Measurements from ENCODE around the gene XYLT1.

DNA sequence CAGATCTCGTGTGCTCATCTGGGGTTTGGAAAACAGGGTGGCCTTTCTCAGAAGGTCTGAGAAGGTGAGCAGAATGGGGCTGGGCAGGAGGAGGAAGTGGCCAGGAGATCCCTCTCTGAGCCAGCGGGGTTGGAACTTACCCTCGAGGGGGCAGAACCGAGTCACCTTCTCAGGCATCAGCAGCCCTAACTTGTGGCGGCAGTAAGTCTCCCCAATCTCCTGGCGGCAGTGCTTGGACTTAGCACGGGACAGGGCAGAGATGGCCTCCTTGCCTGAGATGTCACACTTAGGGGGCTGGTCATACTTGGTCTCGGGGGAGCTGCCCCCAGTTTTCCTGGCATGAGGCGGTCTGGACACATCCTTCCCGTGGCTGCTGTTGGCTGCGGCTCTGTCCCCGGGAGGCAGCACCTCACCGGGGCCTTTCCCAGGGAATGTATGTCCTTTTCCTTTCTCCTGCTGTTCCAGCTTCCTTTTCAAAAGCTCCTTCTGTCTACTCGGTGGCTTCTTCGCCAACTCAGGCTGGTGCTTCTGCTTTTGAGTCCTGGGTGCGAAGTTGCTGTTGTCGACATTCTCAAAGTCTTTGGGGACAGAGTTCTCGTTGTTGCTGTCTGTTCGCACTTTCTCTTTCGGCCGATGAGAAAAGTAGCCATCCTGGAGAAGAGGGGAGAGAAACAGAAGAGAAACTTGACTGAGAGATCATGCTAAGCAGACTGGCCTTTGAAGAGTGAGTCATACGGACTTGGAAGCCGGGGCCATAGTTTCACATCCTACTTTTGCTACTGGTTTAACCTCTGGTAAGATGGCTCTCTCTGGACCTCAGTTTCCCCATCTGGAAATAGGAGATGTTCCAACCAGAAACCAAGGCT is 211.7 kb downstream of the XYLT1 start:
- TF ChIP-seq HDGF (IDR thresholded peaks at IDR 0.05; ENCODE audit: borderline replicate concordance) (no peak), ARNT (IDR thresholded peaks at IDR 0.05) (no peak), ELF4 (IDR thresholded peaks at IDR 0.05) (no peak), CTBP1 (IDR thresholded peaks at IDR 0.05; ENCODE audit: borderline replicate concordance) (no peak), BHLHE40 (IDR thresholded peaks at IDR 0.05; ENCODE audit: borderline replicate concordance) (no peak), L3MBTL2 (conservative IDR thresholded peaks at IDR 0.05) (no peak), TARDBP (IDR thresholded peaks at IDR 0.05) (no peak), ZNF384 (IDR thresholded peaks at IDR 0.05) (no peak), SUZ12 (IDR thresholded peaks at IDR 0.05) (no peak), NFRKB (IDR thresholded peaks at IDR 0.05) (no peak), FOXK2 (IDR thresholded peaks at IDR 0.05) (no peak), LEF1 (IDR thresholded peaks at IDR 0.05; ENCODE audit: borderline replicate concordance) (no peak), PKNOX1 (IDR thresholded peaks at IDR 0.05) (no peak)
